Stimulated activated CD4-positive, alpha-beta T cell treated with anti-CD3 and anti-CD28 coated beads, Interleukin-1b, Interleukin-23, amount 100 ng/mL, for 1 hour (primary cell): ENCODE results near the gene ZNF717.
"Not testable (repeated sequence)": the region's sequence is repeated elsewhere in the genome, so short reads cannot be mapped to it uniquely, and the experiment has no call there.

ENCODE experiments used
- DNase-seq, 2 donors: peaks; one replicate each; pipeline ENCODE4 v3.0.0-alpha.2; 2020; ENCODE audit warnings: low read depth in 2 of 2

ZNF717 gene

DNA sequence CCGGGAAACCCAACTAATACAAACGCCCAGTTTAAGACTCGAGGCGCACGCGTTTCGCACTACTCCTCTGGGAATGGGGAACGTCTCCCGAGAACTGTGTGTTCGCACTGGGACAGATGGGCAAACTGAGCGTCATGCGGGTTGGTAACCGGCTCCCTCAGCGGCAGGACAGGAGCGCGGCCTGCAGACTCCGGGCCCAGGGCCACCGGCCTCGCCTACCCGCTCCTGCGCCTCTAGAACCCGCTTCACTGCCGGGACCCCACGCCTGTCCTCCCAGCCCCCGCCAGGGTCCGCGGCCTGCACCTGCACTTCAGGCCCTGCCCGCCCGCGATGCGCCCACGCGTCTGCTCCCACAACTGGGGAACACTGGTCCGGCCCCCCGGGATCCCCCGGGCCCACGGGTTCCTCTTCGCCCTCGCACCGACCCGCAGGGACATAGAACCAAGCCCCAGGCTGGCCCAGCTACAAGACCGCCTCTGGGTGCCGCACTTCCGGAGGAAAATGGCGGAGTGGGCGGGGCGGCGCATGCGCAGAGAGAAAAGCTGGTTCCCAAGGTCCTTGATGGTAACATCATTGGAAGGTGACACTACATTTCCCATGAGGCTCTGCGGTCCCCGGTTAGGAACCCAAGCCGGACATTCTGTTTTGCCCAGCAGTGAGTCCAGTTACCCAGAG is at the start of gene ZNF717:
TSS of gene ZNF717 (minus strand) at position 469 of the 675 bp plus-strand sequence. CDS start 2,187 bp downstream, outside the sequence.
- DNase-seq, result peak; percentile 81 to 94

DNA sequence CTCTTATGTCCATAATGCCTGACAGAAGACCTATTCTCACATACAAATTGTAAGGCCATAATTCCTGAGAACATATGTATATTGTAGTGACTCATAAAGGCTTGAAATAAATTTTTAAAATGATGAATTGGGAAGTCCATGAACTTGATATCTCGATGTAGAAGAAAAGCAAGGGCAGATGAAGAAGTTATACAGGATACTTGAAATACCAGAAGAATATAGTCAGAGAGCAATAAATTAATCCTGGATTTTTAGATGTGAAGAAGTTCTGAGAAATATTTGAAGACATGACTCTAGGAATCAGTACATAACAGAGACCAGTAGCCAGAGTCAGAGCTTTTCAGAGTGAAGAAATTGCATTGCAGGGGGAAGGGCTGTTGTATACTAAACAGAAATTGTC is 45.7 kb upstream of the ZNF717 start:
- DNase-seq, result not testable (repeated sequence)

DNA sequence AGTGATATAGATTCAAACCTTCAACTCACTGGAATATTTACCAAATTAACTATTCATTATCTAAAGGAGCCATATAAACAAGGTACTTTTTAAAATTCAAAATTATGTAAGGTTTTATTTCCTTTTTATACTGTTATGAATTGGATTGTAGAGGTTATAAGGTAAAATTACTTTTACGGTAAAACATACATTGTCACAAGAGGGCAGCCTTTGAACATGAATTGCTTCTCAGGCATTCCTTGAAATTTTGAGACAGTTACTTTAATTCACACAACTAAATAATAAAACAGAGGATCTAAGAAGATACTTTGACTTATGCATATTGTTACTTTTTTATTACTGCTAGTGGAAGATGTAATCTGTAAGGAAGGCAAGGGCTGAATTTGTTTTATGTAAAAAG is 32.7 kb upstream of the ZNF717 start:
- DNase-seq, result not testable (repeated sequence)

DNA sequence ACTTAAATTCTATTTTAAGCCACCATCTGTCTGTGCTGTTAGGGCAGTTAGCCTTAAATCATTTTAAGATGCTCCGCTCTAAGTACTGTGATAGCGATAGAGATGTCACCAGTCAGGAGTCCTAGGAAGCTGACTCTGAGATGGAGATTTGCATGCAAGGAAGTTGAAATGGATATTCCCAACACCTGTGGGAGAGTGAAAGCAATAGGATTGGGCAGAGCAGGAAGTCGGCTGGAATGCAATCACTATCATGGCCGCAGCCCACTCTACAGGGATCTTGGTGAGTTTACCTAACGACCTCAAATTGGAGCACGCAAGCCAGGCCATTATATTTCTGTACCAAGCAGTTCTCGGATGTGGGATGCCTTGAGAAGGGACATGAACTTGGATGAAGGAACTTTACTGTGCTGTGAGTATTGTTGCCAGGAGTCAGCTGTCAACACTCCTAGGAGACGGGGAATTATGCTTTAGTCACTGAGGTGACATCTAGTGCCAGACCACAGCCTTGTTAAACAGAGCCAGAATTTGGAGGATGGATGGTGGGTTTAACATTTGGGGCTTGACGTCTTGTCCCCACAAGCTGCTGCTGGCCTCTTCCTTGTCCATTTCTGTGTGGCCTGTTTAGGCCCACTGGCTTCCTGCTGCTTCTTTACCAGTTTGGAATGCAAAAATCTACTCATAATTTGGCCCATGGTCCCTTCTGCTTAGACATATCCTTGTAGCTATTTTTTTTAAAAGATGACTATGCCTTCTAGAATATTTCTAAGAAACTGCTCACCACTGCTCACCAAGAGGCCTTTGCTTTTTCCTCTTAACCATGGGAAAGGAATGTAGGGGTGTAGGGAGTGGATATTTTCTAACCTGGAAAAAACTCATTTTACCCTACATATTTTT is 31.2 kb upstream of the ZNF717 start:
- not testable (repeated sequence) for DNase-seq

DNA sequence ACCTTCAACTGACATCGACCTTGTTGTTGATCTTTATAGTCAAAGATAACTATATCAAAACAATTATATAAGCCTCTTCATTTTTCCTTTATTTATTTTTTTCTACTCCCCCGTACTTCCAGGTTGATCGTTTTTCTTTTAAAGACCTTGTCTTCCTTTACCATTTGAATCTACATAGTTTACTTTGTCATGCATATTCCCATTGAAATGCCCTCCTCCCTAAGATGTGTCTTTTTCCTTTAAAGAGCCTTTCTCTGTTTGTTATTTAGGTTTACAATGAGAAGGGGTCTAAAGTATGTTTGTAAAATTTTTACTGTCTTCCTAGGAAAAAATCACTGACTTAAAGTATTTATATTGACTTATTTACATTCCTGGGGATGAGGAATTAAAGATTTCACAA is 29.4 kb upstream of the ZNF717 start:
- DNase-seq, result no peak

DNA sequence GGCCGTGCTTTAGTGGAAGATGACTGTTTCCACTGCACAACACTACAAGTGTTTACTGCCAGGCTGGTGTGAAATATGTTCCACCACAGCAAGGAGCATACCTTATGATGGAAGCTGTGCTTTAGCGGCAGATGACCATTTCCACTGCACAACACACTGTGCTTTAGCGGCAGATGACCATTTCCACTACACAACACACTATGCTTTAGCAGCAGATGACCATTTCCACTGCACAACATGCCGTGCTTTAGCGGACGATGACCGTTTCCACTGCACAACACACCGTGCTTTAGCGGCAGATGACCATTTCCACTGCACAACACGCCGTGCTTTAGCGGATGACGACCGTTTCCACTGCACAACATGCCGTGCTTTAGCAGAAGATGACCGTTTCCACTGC is 2.8 kb downstream of the ZNF717 start:
- DNase-seq, result no peak

DNA sequence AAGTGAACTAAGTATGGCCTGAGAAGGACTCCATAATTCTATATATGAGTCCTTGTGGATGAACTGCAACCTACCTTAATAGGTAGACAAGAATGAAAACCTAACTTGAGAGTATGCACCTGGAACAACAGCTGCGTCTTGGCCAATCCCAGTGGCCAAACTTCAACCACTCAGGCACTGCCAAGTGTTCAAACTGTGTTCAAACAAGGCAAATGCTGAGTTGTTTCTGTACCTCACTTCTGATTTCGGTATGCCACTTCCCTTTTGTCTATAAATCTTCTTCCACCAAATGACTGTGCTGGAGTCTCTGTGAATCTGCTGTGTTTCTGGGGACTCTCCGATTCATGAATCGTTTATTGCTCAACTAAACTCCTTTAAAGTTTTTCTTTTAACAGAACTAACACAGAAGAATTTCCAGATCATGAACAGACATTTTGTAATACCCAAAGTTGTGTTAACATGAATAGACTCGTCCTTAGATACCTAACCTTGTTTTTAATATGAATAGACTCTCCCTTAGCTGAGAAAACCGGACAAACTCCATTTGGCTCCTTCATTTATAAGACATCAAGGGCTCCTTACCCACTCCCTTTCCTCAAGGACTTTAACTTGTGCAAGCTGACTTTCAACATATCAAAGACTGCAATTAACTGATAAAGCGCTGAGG is 4.1 kb downstream of the ZNF717 start:
- no peak for DNase-seq

DNA sequence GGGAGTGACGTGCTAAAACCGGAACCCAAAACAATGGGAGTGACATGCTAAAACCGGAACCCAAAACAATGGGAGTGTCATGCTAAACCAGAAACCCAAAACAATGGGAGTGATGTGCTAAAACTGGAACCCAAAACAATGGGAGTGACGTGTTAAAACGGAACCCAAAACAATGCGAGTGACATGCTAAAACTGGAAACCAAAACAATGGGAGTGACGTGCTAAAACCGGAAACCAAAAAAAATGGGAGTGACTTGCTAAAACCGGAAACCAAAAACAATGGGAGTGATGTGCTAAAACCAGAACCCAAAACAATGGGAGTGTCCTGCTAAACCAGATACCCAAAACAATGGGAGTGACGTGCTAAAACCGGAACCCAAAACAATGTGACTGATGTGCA is 7.6 kb downstream of the ZNF717 start:
- not testable (repeated sequence) for DNase-seq

DNA sequence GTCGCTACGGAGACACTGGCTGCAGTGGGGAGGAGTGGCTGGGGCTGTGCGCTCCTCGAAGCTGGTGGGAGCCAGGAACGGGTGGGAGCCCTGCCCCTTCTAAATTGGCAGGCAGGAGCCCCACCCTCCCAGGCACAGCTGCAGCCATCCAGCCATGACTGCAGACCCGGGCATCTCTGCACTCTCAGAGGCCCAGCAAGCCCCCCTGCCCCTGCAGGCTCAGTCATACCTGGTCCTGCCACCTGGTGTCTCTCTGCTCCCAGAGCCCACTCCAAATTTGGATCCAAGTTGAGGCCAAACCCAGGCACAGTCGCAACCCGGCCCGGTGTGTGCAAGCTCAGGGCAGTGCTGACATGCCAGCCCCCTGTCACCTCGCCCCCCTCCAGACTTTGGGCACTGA is 13.7 kb downstream of the ZNF717 start:
- DNase-seq, result not testable (repeated sequence)

DNA sequence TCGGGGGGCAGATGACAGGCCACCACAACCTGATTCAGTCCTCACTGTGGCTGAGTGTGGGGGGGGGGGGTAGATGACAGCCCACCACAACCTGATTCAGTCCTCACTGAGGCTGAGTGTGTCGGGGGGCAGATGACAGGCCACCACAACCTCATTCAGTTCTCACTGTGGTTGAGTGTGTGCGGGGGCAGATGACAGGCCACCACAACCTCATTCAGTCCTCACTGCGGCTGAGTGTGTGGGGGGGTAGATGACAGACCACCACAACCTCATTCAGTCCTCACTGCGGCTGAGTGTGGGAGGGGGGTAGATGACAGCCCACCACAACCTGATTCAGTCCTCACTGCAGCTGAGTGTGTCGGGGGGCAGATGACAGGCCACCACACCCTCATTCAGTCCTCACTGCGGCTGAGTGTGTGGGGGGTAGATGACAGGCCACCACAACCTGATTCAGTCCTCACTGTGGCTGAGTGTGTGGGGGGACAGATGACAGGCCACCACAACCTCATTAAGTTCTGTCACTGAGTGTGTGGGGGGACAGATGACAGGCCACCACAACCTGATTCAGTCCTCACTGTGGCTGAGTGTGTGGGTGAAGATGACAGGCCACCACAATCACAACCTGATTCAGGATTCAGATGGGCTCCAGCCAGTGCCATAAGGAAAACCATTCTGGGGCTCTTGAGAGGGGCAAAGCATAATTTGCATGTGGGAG is 16.9 kb downstream of the ZNF717 start:
- DNase-seq, result no peak

DNA sequence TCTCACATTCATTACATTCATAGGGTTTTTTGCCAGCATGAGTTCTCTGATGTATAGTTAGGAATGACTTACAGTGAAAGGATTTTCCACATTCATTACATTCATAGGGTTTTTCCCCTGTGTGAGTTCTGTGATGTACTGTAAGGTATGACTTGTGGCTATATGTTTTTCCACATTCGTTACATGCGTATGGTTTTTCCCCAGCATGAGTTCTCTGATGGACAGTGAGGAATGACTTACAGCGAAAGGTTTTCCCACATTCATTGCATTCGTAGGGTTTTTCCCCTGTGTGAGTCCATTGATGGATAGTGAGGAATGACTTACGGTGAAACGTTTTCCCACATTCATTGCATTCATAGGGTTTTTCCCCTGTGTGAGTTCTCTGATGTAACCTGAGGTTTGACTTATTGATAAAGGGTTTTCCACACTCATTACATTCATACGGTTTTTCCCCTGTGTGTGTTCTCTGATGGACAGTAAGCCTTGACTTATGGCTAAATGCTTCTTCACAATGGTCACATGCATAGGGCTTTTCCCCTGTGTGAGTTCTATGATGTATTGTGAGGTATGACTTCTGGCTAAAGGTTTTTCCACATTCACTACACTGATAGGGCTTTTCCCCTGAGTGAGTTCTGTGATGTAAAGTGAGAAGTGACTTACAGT is 47.4 kb downstream of the ZNF717 start:
- no peak for DNase-seq

DNA sequence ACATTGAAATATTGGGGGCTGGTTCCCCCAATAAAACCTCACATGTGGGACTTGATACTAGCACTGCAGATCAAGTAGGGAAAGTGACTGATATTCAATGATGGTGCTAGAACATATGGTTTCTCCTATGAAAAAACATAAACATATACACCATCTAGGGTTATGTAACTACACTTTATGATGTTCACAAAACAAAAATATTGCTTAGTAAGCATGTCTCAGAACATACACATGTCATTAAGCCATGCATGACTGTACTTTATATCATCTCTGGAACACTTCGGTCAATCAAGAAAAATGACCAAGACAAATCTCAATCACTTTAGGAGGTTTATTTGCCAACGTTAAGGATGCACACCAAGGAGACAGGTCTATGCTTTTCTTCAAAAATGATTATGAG is 57.4 kb downstream of the ZNF717 start:
- DNase-seq, result no peak

DNA sequence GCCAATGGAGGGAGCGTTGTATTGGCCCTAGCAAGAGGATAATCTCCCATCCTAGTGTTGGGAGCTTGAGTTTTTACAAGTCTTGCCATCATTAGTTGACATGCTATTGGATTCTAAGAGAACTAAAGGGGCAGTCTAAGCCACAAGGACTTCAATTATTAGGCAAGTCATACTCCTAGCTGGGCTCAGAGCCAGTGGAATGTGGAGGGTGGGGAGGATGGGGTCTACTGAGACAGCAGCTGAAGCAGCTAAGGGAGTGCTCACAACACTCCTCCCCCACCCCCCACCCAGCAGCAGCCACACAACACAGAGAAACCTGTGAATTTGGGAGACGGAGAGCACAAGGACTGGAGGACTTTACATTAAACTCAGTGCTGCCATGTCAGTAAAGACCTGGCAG is 93.3 kb downstream of the ZNF717 start:
- DNase-seq, result no peak

DNA sequence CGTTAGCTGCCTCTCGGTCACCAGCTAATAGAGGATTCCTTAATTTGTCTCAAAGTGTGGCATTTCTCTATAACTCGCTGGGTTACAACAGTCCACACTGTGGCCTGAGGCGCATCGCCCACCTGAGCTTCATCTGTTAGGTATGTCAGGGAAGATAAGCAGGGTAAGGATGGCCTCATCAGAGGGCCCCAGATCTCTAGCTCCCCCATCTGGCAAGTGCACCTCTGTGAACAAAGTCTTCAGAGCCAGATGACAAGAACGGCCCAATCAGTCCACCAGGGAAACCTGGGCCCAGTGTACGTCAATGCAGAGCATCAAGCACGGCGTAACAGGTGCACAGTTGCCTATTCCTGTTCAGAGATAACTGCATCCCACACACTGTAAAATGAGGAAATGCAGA is 98.0 kb downstream of the ZNF717 start:
- no peak for DNase-seq
